Kidney (tissue), 14 donors: Measurements from ENCODE around the gene BRIP1. TPM values are rescaled to one million over a fixed set of nuclear protein-coding genes. Genes with fewer than 3 reads are reported as not detected.
A peak's percentile ranks its signal among the peaks of the same experiment; 100 is the strongest.

Source experiments
- DNase-seq, 5 donors: peaks; one replicate each; pipeline ENCODE4 v3.0.0-alpha.2; 2013 to 2020
- FAIRE-seq: peaks from 2 replicates; lab custom pipeline; 2012; peaks lifted over from hg19 to GRCh38; lab: Jason Lieb, UNC
- H3K27ac ChIP-seq, 2 donors: one replicate each; pipeline ENCODE4 v1.7.0; 2013; ENCODE audit warnings: low read depth in 2 of 2, low read length in 2 of 2, inconsistent platforms in 1 of 2
- H3K27me3 ChIP-seq: one replicate; pipeline ENCODE4 v1.7.1; 2013; ENCODE audit warnings: low read length, inconsistent platforms; ENCODE audit not compliant: control insufficient read depth, insufficient read depth
- H3K36me3 ChIP-seq, 3 donors: one replicate each; pipeline versions ENCODE4 v1.7.0 to v1.7.1; 2013; ENCODE audit warnings: low read length in 3 of 3, control low read depth in 1 of 3, inconsistent platforms in 1 of 3; ENCODE audit not compliant: insufficient read depth in 3 of 3, control insufficient read depth in 2 of 3
- H3K4me1 ChIP-seq, 3 donors: one replicate each; pipeline versions ENCODE4 v1.7.0 to v1.7.1; 2013; ENCODE audit warnings: low read length in 3 of 3, inconsistent platforms in 1 of 3, low read depth in 1 of 3; ENCODE audit not compliant: control insufficient read depth in 2 of 3, insufficient read depth in 2 of 3
- H3K4me3 ChIP-seq, 3 donors: one replicate each; pipeline versions ENCODE4 v1.7.0 to v1.8.1; 2013; ENCODE audit warnings: low read length in 3 of 3, control low read depth in 1 of 3, inconsistent platforms in 1 of 3
- H3K9ac ChIP-seq, 3 donors: one replicate each; pipeline versions ENCODE4 v1.7.0 to v1.7.1; 2013; ENCODE audit warnings: low read length in 3 of 3, control low read depth in 1 of 3, inconsistent platforms in 1 of 3
- H3K9me3 ChIP-seq, 3 donors: one replicate each; pipeline versions ENCODE4 v1.7.0 to v1.7.1; 2013; ENCODE audit warnings: low read length in 3 of 3, control low read depth in 1 of 3, inconsistent platforms in 1 of 3; ENCODE audit not compliant: control insufficient read depth in 2 of 3, insufficient read depth in 1 of 3
- intact Hi-C: fragments of 100-400 bp; cut with DNase I; formaldehyde crosslinking; loops from one replicate; pipeline ENCODE4 v1.11.1; 2022
- polyA plus RNA-seq: library from polyadenylated mRNA; stranded (reverse); fragments of 350-450 nt; fragmentation: Illumina TruSeq; extraction: RNeasy Lipid Tissue Mini Kit (QIAGEN cat#74804); gene quantifications from one replicate; pipeline ENCODE4 v1.2.3, GENCODE V29; 2014; ENCODE audit warnings: low read depth, low replicate concordance; ENCODE audit not compliant: insufficient read depth
- total RNA-seq: library from RNA; stranded (reverse); fragmentation: NEBNext Ultra II Directional; extraction: Animal tissue kit (Norgen Biotek cat#: 25700); gene quantifications from one replicate; pipeline ENCODE4 v1.2.1, GENCODE V29; 2021
- TF ChIP-seq, protein P1 (sequence below): IDR thresholded peaks from 3 replicates; pipeline ENCODE4 v1.5.1; 2012; ENCODE audit warnings: mild to moderate bottlenecking, moderate library complexity, borderline replicate concordance; ENCODE audit not compliant: insufficient read depth; ENCODE audit errors: extremely low read depth
- donor health status: control.
- donor health status: control.
- donor health status: control.
- donor health status: control.
- donor health status: control.
- donor health status: DM: yes; HTN: yes; CAD: no.
- donor health status: Normal renal cell carcinoma (clear cell type).

BRIP1 gene
- total and polyA plus RNA-seq, 2 donors from 2014 or later = 0.54 TPM; not detected in 1

DNA sequence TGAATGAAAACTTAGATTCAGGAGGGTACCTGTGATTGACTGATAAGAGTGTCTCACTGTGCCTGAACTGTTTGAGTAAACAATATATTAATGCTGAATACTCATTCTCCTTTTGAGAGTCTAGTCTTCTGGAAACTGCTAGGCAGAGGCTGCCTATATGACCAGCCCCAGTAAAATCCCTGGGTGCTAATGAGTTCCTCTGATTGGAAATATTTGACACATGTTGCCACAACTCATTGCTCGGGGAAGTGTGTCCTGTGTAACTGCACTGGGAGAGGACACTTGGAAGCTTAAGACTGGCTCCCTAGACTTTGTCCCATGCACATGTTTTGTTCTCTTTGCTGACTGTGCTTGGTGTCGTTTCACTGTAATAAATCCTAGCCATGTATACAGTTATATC lies 163.6 kb downstream of the BRIP1 start:
- no peak overlapping the region for H3K27ac ChIP-seq
- no peak overlapping the region for H3K9ac ChIP-seq
- no peaks in the 10 kb centered on the region for H3K36me3 ChIP-seq
- H3K4me3 ChIP-seq = no peak overlapping the region
- intact Hi-C loops = no loop called here
- H3K27me3 ChIP-seq = no peaks in the 10 kb centered on the region
- peaks cover 0 to 33% (median 7%) of the 10 kb centered on the region in 3 donors for H3K9me3 ChIP-seq
- TF ChIP-seq, protein P1, sequence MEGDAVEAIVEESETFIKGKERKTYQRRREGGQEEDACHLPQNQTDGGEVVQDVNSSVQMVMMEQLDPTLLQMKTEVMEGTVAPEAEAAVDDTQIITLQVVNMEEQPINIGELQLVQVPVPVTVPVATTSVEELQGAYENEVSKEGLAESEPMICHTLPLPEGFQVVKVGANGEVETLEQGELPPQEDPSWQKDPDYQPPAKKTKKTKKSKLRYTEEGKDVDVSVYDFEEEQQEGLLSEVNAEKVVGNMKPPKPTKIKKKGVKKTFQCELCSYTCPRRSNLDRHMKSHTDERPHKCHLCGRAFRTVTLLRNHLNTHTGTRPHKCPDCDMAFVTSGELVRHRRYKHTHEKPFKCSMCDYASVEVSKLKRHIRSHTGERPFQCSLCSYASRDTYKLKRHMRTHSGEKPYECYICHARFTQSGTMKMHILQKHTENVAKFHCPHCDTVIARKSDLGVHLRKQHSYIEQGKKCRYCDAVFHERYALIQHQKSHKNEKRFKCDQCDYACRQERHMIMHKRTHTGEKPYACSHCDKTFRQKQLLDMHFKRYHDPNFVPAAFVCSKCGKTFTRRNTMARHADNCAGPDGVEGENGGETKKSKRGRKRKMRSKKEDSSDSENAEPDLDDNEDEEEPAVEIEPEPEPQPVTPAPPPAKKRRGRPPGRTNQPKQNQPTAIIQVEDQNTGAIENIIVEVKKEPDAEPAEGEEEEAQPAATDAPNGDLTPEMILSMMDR = no peak
- FAIRE-seq (no peak), DNase-seq (no peak)
- H3K4me1 ChIP-seq = no peaks in the 10 kb centered on the region

DNA sequence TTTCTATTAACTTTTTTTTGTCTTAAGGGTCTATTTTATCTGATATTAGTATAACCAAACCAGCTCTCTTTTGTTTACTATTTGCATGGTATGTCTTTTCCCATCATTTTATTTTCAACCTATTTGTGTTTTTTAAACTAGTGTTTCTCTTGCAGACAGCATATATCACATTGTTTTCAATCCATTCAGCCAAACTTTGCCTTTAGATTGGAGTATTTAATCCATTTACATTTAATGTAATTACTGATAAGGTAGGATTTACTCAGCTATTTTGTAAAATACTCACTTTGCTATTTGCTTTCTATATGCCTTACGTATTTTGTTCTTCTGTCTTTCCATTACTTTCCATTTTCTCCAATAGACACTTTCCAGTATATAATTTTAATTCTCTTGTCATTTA lies 164.3 kb downstream of the BRIP1 start:
- intact Hi-C loops = no loop called here
- DNase-seq (no peak), FAIRE-seq (no peak)
- Histone ChIP-seq H3K27ac (no peak overlapping the region), H3K27me3 (no peaks in the 10 kb centered on the region), H3K36me3 (no peaks in the 10 kb centered on the region), H3K4me1 (no peaks in the 10 kb centered on the region), H3K4me3 (no peak overlapping the region), H3K9ac (no peak overlapping the region), H3K9me3 (peaks cover 0 to 33% (median 7%) of the 10 kb centered on the region in 3 donors)
- TF ChIP-seq, protein P1 = no peak

DNA sequence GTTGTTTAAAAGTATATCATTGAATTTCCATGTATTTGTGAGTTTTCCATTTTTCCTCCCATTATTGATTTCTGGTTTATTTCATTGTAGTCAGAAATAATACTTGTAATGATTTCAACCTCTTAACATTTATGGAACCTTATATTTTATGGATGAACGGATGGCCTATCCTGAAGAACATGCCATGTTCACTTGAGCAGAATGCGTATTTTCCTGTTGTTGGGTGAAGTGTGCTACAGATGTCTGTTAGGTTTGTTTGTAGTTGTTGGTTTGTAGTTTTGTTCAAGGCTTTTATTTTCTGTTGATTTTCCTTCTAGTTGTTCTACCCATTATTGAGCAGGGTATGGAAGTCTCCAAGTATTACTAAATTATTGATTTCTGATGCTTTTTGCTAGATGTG lies 165.1 kb downstream of the BRIP1 start:
- Histone ChIP-seq H3K27ac (no peak overlapping the region), H3K4me1 (no peaks in the 10 kb centered on the region), H3K9ac (no peak overlapping the region), H3K9me3 (peaks cover 0 to 33% (median 7%) of the 10 kb centered on the region in 3 donors), H3K4me3 (no peak overlapping the region), H3K27me3 (no peaks in the 10 kb centered on the region), H3K36me3 (no peaks in the 10 kb centered on the region)
- no peak for FAIRE-seq
- DNase-seq = no peak
- intact Hi-C loops = no loop called here
- TF ChIP-seq, protein P1 = no peak

DNA sequence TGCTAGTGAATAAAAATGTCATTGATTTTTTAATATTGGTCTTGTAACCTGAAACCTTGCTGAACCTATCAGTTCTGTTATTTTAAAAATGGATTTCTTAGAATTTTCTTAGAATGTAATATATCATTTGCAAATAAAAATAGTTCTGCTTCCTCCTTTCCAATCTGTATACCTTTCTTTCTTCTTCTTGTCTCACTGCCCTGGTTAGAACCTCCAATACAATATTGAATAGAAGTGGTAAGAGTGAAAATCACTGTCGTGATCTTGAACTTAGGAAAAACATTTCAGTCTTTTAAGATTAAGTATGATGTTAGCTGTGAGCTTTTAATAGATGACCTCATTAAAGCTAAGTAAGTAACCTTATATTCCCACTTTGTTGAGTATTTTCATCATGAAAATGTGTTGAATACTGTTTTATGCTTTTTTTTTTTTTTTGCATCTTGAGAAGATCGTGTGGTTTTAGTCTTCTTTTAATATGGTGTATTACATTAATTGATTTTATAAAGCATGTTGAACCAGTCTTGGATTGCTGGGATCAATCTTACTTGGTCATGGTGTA lies 167.5 kb downstream of the BRIP1 start:
- Histone ChIP-seq H3K9ac (no peak overlapping the region), H3K9me3 (peaks cover 0 to 19% (median 7%) of the 10 kb centered on the region in 3 donors), H3K36me3 (no peaks in the 10 kb centered on the region), H3K4me1 (no peaks in the 10 kb centered on the region), H3K27me3 (no peaks in the 10 kb centered on the region), H3K4me3 (no peak overlapping the region), H3K27ac (no peak overlapping the region)
- FAIRE-seq = peak; percentile 6
- TF ChIP-seq, protein P1 = no peak
- DNase-seq = no peak
- intact Hi-C loops = no loop called here
